GM11168 (cell line): Measurements from ENCODE around the gene ARF5.
"Not testable (repeated sequence)": the region's sequence is repeated elsewhere in the genome, so short reads cannot be mapped to it uniquely, and the experiment has no call there.

Experiments used
- in situ Hi-C: fragments of 300-500 bp; cut with MboI; formaldehyde crosslinking; loops from one replicate; pipeline ENCODE4 v1.12.0; 2022; ENCODE audit warnings: low sequenced_read_pairs; ENCODE audit not compliant: unreplicated experiment

The ARF5 gene

DNA sequence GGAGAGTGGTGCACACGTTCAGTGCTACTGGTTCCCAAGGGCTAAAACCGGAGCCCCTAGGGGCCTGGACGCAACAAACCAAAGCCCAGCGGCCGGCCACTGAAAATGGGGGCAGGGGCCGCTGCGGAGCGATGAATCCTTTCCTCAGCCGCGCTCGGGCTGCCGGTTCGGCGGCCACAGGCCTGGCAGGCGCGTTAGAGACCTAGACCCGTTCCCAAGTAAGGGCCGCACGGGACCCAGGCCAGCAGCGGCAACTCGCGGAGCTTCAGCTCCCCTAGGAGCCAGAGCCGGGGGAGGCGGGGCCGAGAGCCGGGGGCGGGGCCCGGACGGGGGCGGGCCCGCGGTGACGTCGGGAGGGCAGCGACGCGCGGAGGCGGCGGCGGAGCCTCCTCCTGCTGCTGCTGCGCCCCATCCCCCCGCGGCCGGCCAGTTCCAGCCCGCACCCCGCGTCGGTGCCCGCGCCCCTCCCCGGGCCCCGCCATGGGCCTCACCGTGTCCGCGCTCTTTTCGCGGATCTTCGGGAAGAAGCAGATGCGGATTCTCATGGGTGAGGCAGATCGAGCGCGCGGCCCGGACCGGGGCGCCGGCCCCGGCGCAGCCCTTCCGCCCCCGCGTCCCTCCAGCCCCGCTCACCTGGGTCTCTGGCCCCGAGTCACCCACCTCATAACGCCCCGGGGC lies at the start of gene ARF5:
Gene ARF5, plus strand, starts transcription at position 393 of the 678 bp plus-strand sequence. Its CDS starts 88 bp downstream, at position 481.
- in situ Hi-C loops, result no loop called here

DNA sequence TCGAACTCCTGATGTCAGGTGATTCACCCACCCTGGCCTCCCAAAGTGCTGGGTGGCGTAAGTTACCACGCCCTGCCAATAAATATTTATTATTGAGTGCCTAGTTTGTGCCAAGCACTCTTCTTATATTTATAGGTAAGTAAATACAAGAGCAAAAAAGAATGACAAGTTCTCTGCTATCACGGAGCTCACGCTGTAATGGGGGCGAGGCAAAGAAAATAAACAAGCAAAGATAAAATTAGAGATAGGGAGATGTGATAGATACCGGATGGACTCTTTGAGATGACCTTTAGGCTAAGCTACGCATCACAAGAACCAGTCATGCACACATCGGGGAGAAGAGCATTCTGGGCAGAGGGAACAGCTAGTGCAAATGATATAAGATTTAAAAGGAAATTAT lies 49.1 kb upstream of the ARF5 start:
- in situ Hi-C loops, result no loop called here

DNA sequence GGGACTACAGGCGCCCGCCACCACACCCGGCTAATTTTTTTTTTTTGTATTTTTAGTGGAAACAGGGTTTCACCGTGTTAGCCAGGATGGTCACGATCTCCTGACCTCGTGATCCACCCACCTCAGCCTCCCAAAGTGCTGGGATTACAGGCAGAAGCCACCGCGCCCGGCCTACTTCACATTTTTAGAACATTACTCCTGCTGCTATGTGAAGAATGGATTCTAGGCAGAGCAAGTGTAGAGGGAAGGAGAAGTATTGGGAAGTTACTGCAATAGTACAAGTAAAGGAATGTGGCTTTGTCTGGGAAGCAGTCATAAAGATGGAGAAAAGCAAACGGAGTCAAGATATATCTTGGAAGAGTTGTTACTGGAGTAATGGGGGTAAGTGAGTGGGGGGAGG lies 47.8 kb upstream of the ARF5 start:
- in situ Hi-C loops, result not testable (repeated sequence)

DNA sequence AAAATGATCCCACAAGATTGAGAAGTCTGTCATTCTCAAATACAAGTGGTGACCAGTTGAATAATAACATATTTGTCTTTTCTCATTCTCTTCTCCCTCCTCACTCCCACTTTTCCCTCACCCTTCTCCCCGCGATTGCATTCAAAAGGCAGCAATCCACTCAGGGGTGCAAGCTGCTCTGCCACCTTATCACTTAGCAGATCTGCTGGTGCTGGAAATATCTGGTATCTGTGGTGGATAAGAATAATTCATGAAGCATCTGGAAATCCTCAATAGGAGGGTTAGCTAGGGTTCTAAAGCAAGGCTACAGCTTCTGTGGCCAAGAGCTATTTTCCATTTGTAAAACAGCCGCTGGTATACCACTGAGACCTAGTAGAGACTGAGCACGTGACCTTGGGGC lies 46.7 kb upstream of the ARF5 start:
- in situ Hi-C loops, result no loop called here

DNA sequence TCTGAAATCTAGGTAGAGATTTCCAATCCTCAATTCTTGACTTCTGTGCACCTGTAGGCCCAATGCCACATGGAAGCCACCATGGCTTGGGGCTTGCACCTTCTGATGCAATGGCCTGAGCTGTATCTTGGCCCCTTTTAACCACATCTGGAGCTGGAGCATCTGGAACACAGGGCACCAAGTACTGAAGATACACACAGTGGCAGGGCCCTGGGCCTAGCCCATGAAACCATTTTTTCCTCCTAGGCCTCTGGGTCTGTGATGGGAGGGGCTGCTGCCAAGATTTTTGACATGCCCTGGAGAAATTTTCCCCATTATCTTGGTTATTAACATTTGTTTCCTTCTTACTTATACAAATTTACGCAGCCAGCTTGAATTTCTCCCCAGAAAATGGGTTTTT lies 41.9 kb upstream of the ARF5 start:
- in situ Hi-C loops, result no loop called here

DNA sequence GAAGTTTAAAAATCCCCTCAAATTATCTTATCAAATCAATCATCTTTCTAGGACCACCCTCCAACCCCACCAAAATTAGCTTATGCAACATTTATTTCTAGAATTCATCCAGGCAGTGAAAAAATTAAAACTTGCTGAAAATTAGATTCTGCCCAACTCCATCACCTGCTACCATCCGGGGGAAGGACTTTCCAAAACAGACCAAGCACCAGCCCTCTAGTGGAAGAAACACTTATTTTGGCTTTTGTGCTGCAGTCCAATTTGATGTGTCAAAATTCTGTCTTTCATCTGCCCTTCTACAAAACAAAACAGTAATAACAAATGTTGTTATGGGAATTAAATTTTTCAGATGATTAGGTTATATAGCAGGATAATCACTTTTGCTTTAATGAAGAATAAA lies 38.0 kb upstream of the ARF5 start:
- in situ Hi-C loops, result no loop called here

DNA sequence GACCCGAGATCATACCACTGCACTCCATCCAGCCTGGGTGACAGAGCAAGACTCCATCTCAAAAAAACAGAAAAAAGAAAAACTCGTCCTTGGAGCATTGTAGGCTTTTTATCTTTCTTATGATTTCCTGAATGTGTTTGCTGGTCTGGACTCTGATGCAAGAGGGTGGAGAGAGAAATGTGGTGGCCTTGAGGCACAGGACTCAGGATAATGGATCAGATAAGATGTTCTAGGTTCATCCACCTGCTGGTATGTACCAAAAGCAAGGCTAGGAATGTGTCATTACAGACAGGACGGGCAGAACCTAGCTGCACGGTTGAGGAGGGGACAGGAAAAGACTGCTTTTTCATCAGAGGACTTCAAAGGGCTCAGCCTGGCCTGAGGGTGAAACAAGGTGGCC lies 36.3 kb upstream of the ARF5 start:
- in situ Hi-C loops, result no loop called here

DNA sequence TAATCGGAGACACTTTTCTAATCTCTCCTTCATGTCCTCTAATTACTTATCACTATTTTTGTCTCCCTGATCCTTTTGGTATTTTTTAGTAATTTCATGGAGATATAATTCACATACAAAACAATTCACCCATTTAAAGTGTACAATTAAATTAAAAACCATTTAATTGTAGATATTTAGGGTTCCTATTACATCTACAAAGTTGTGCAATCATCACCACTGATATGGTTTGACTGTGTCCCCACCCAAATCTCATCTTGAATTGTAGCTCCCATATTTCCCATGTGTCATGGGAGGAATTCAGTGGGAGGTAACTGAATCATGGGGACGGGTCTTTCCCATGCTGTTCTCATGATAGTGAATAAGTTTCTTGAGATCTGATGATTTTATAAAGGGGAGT lies 31.8 kb upstream of the ARF5 start:
- in situ Hi-C loops, result no loop called here

DNA sequence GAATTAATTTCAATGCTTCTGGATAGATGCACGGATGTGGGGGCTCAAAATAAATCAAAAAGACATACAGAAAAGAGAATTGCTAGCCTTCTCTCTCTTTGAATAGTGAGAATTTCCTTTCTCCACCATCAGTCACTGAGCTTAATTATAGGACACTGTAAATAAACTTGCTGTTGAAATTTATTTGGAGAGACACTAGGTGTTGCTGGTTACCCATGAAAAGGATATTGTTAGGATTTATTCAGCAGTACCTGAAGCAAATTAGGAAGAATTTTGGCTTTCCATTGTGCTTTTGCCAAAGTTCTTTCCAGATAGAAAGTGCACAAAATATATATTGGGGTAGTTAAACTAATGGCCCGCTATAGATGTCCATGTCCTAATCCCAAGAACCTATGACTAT lies 30.4 kb upstream of the ARF5 start:
- in situ Hi-C loops, result no loop called here

DNA sequence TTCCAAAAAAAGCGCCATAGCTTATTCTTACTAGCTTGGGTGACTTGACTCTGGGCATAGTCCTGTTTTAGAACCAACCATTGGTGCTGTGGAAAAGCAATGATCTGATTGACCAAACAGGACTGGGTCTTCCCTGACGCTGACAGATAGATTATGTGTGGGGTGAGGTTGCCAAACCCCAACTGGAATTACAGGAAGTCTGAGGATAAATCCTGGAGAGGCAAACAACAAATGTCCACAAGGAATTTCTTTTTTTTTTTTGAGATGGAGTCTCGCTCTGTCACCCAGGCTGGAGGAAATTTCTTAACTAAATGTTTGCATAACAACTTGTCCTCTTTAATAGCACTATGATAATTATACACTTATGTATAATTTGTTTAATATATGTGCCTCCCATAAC lies 22.0 kb upstream of the ARF5 start:
- in situ Hi-C loops, result no loop called here

DNA sequence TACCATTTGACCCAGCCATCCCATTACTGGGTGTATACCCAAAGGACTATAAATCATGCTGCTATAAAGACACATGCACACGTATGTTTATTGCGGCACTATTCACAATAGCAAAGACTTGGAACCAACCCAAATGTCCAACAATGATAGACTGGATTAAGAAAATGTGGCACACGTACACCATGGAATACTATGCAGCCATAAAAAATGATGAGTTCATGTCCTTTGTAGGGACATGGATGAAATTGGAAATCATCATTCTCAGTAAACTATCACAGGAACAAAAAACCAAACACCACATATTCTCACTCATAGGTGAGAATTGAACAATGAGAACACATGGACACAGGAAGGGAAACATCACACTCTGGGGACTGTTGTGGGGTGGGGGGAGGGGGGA lies 20.2 kb upstream of the ARF5 start:
- in situ Hi-C loops, result not testable (repeated sequence)

DNA sequence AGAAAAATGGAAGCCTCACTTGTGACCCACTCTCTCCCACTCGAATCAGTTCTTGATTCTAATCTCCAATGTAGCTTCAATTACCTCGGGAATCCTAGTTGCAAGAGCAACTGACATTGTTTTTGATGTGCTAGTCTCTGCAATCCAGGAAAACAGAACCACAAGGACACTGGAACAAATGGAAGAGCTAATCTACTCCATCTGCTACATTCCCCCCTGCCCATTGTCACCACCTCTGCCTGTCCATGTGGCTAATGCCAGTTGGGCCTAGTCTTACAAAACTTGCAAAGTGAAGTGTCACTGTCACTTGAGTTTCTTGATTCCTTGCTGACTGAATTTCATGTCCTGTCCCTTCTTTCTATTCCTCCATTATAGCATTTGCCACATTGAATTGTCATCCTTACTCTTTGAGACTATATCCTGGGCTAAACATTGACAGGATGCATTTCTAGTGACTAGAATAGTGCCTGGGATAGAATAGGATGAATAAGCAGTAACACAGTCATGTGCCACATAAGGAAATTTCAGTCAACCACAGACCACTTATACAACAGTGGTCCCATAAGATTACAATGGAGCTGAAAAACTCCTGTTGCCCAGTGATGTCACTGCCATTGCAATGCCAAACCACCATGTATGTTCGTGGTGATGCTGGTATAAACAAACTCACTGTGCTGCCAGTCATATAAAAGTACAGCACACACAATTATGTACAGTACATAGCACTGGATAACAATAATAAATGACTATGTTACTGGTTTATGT lies 16.3 kb upstream of the ARF5 start:
- in situ Hi-C loops, result no loop called here

DNA sequence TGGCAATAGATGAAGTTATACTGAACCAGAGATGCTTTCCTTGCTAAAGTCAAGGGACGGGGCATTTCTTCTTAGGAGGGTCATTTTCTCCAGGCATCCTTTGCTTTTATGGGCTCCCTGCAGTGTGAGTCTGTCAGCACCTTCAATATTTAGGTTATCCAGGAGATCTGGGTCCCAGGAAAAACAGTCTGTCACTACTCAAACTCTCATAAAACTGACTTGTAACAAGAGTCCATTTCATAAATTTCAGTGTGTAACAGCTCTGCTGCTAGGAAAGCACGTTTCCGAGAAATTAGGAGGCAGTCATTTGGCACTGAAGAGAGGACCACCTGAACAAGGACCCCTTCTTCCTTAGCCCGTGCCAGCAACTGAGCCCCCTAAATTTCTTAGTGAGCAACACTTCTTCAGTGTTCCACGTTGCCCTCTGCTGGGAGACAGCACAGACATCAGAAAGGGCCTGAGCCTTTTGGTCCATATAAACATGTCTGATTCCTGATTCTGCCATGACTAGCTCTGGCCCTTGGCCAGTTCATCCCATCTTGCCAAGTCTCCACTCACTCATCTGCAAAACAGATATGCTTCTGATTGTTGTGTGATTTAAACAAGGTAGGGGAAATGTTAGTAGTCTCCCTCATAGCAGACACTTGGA lies 10.1 kb upstream of the ARF5 start:
- in situ Hi-C loops, result no loop called here

DNA sequence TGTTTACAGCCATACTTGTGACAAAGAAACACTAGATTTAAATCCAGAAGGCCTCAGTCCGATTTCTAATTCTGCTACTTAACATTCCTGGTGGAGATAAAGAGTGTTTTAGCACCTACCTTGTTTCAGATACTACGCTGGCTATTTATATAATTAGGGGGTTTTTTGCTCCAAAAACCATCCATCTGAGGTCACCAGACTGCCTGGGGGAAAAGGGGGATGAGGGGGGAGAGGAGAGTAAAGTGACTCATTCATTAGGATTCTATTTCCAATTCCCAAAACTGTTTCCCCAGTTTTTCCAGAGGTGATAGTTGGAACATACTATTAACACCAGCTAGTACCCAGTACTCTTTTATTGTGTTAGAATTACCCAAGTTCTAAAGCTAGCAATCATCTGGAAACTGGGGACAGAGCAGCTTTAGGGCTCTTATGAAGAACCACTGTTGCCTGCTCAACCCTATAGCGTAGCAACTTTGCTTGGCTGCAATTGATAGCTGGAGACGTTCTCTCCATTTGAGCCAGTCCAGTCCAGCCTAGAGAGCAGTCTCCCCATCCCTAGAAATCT lies 9.4 kb upstream of the ARF5 start:
- in situ Hi-C loops, result no loop called here

DNA sequence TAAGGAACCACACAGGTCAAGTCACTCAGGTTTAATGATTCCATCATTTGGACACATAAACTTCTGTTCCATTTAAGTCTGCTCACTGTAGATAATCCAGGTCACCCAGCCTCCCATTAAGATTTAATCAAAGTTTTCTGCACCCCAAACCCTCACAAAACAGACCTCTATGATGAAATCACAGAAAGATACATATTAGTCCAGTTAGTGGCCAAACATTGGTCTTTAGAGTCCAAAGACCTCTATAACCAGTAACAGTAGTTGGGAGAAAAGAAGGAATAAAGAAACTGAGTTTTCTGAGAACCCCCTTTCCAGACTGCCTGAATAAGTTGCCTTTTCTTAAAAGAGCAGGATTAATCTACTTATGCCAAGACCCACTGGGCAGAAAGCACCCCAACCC lies 7.6 kb upstream of the ARF5 start:
- in situ Hi-C loops, result no loop called here

DNA sequence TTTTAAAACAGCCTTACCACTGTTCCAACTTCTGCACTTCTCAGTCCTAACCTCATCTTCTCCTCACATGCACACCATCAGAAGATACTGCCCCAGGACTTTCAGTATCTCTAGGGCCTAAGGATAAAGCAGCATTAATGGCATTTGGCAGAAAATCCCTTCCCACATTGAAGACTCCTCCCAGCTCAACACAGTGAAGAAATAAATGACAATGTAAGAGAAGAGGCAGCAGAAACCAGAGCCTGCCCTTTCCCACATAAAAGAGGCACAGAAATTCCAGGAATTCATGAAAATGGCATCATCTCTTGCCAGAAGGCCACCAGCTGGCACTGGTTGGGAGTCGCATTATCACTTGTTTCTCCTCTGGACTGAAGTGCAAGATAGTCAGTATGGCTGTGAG lies 6.5 kb upstream of the ARF5 start:
- in situ Hi-C loops, result no loop called here

DNA sequence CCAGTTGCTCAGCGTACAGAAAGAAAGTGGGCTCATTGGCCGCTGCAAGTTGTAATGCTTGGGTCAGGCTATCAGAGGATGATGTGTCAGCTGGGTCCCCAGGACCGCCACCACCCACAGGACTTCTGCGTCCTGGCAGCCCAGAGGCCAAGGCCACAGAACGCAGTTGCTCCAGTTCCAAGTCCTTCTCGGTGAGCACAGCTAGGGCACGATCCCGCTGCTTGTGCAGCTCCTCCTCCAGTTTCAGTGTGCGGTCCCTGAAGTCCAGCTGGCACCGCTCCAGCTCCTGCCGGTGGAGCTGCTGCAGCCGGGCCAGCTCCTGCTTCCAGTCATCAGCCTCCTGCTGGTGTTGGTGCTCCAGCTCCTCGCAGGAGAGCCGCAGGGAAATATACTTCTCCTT lies 5.8 kb upstream of the ARF5 start:
- in situ Hi-C loops, result no loop called here

DNA sequence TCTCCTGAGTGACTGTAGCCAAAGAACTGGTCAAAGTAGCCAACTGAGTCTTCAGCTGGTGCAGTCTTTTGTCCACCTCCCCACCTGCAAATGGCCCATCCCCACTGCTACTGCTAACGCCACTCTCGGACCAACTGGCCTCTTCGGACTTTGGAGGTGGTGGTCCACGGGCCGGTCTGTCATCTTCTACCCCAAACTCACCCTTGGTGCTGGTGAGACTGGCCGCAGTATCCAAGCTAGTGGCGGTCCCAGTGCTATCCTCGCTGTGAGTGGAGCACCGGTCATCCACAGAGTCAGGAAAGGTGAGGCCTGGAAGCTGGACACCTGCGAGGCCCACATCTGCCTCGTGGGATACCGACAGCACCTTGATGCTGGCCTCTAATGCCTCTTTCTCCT lies 3.6 kb upstream of the ARF5 start:
- in situ Hi-C loops, result no loop called here

DNA sequence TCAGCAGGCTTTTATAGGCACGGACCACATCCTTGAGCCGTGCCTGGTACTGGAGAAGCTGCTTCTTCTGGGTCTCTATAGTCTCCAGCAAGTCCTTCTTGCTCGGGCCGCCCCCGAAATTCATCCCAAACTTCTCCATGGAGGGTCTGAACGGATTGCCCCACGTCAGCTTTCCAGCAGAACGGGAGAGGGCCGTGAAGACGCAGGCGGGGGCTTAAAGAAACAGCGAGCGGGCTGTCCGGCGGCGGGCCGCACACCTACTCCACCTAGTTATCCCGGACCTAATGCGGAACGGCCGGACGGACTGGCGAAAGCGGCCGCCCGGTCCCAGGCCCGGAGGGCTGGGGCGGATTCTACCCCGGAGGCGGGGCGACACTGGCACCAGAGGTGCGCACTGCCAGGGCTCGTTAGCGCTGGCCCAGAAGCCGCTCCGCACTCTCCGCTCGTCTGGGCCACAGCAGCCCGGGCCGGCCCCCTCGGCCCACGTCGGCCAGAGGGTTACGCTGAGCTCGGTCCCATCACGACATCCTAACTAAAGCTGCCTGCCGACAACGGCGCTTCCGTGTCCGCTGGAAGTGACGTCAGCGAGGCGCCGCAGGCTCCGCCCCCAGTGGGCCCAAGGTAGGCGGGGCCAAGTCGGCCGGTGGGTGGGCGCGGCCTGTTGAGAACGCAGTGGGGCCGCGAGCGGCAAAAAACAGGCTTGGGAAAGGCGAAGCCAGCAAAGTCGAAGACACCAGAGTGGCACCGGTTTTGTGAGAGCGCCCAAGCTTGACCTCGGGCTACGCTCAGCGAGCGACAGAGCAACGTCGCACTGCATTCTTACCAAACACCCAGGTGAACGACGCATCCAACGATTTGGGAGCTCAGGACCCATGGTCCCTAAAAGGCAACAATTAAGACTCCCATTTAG lies 2.9 kb upstream of the ARF5 start, which contains the start of gene GCC1:
Gene GCC1, minus strand, starts transcription at position 553 of the 910 bp plus-strand sequence. Its CDS starts 414 bp downstream, at position 139.
- in situ Hi-C loops, result no loop called here

DNA sequence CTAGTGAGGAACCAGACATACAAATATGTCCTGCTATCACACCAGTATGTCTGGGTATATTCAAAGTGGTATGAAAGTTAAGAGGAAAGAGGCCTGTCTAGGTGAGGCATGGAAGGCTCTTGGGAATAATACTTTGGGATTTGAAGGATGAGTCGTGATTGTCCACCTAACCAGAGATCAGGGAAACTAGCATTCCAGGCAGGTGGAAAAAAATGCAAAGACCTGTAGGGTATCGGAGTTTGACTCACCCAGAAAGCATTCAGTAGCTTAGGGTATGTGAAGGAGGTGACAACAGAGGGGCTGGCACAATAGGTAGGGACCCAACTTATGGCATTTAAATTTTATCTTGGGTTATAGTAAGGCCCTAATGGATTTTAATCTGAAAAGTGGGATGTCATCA lies 1.9 kb upstream of the ARF5 start:
- in situ Hi-C loops, result no loop called here
